DND-41 (cell line): ENCODE data around the gene PDXDC1.
"Not testable (repeated sequence)": the region's sequence is repeated elsewhere in the genome, so short reads cannot be mapped to it uniquely, and the experiment has no call there.

Experiments
- ATAC-seq: fragments of 200-7000 bp; cut with Tn5 transposase; 3 replicates; pipeline ENCODE4 v1.9.1; 2021; ENCODE audit warnings: low read depth; ENCODE audit not compliant: insufficient read depth
- DNase-seq: peaks from one replicate; pipeline ENCODE4 v3.0.0-alpha.2; 2020
- H2AFZ ChIP-seq: 2 replicates; pipeline ENCODE4 v1.6.0; 2012; ENCODE audit warnings: low read depth, low read length
- H3K27ac ChIP-seq: 2 replicates; pipeline ENCODE4 v1.5.1; 2012; ENCODE audit warnings: low read length, inconsistent platforms
- H3K27me3 ChIP-seq: fragments of 200-600 bp; sonication (generic); 2 replicates; pipeline ENCODE4 v1.6.0; 2012; ENCODE audit warnings: low read length, mild to moderate bottlenecking, inconsistent platforms; ENCODE audit not compliant: insufficient read depth, poor library complexity
- H3K36me3 ChIP-seq: 2 replicates; pipeline ENCODE4 v1.5.1; 2012; ENCODE audit warnings: low read length, inconsistent platforms; ENCODE audit not compliant: insufficient read depth
- H3K4me1 ChIP-seq: 2 replicates; pipeline ENCODE4 v1.5.1; 2012; ENCODE audit warnings: mild to moderate bottlenecking, low read length; ENCODE audit not compliant: insufficient read depth
- H3K4me2 ChIP-seq: 2 replicates; pipeline ENCODE4 v1.6.0; 2012; ENCODE audit warnings: mild to moderate bottlenecking, moderate library complexity, low read length, inconsistent platforms; ENCODE audit not compliant: insufficient read depth
- H3K4me3 ChIP-seq, 2 experiments: fragments of 200-600 bp in 1 of 2; shearing (Covaris generic) in 1 of 2; 2 replicates each; pipeline ENCODE4 v1.5.1; 2012 to 2016; ENCODE audit warnings: inconsistent platforms in 2 of 2, low read length in 2 of 2, mild to moderate bottlenecking in 2 of 2, low read depth in 1 of 2, moderate library complexity in 1 of 2
- H3K79me2 ChIP-seq: 2 replicates; pipeline ENCODE4 v1.6.0; 2012; ENCODE audit warnings: low read length, inconsistent platforms; ENCODE audit not compliant: insufficient read depth
- H3K9ac ChIP-seq: 2 replicates; pipeline ENCODE4 v1.6.0; 2012; ENCODE audit warnings: low read depth, mild to moderate bottlenecking, inconsistent platforms, low read length, moderate library complexity
- H3K9me3 ChIP-seq: 2 replicates; pipeline ENCODE4 v1.5.1; 2012; ENCODE audit warnings: low read length, moderate library complexity, mild to moderate bottlenecking, inconsistent platforms; ENCODE audit not compliant: insufficient read depth, severe bottlenecking
- H4K20me1 ChIP-seq: 2 replicates; pipeline ENCODE4 v1.6.0; 2012; ENCODE audit warnings: low read length; ENCODE audit not compliant: insufficient read depth

The PDXDC1 gene

GRCh38 chr16:15144092-15144631, 169.3 kb downstream of the PDXDC1 start:
- H3K9ac ChIP-seq, H3K4me2 ChIP-seq, H3K27ac ChIP-seq, H3K27me3 ChIP-seq, H2AFZ ChIP-seq, H3K36me3 ChIP-seq, DNase-seq, ATAC-seq, H3K4me1 ChIP-seq, H3K4me3 ChIP-seq, H3K9me3 ChIP-seq: not testable (repeated sequence)
- H4K20me1 ChIP-seq, result peaks cover 39% of the 10 kb centered on the region
- peaks cover 39% of the 10 kb centered on the region for H3K79me2 ChIP-seq

- peaks cover 42% of the 10 kb centered on the region for H3K79me2 ChIP-seq
- not testable (repeated sequence) for H3K27ac ChIP-seq, H3K4me2 ChIP-seq, H2AFZ ChIP-seq, H3K4me3 ChIP-seq, H3K9ac ChIP-seq, H3K27me3 ChIP-seq, H3K9me3 ChIP-seq, H3K36me3 ChIP-seq, DNase-seq, H3K4me1 ChIP-seq, ATAC-seq
- peaks cover 41% of the 10 kb centered on the region for H4K20me1 ChIP-seq
These were observed 170.1 kb downstream of the PDXDC1 start for GRCh38 chr16:15144781-15145417.

- H3K79me2 ChIP-seq, result peaks cover 38% of the 10 kb centered on the region
These were observed 170.8 kb downstream of the PDXDC1 start for GRCh38 chr16:15145418-15146263.

GRCh38 chr16:15146264-15146662, 171.4 kb downstream of the PDXDC1 start:
- not testable (repeated sequence) for H3K4me3 ChIP-seq, DNase-seq, H3K36me3 ChIP-seq, ATAC-seq, H3K4me1 ChIP-seq, H3K4me2 ChIP-seq, H3K27me3 ChIP-seq, H3K9me3 ChIP-seq, H3K9ac ChIP-seq, H2AFZ ChIP-seq, H3K27ac ChIP-seq
- peaks cover 36% of the 10 kb centered on the region for H4K20me1 ChIP-seq
- peaks cover 33% of the 10 kb centered on the region for H3K79me2 ChIP-seq

More at GRCh38 chr16:15145418-15146263, 170.8 kb downstream of the PDXDC1 start:
- not testable (repeated sequence) for H3K27me3 ChIP-seq, H3K27ac ChIP-seq, DNase-seq, H3K9me3 ChIP-seq, H3K36me3 ChIP-seq, H3K4me1 ChIP-seq, H3K4me3 ChIP-seq, ATAC-seq, H3K4me2 ChIP-seq, H2AFZ ChIP-seq, H3K9ac ChIP-seq
- H4K20me1 ChIP-seq, result peaks cover 38% of the 10 kb centered on the region

GRCh38 chr16:15148831-15149230, 174.0 kb downstream of the PDXDC1 start:
- not testable (repeated sequence) for H3K4me1 ChIP-seq, H3K36me3 ChIP-seq, DNase-seq, H3K9me3 ChIP-seq, H3K27ac ChIP-seq, H3K4me2 ChIP-seq, H2AFZ ChIP-seq, H3K27me3 ChIP-seq, H3K4me3 ChIP-seq, ATAC-seq, H3K9ac ChIP-seq
- peaks cover 31% of the 10 kb centered on the region for H4K20me1 ChIP-seq
- peaks cover 33% of the 10 kb centered on the region for H3K79me2 ChIP-seq

- H3K27ac ChIP-seq, H3K27me3 ChIP-seq, H3K4me3 ChIP-seq, H3K4me2 ChIP-seq, ATAC-seq, H3K4me1 ChIP-seq, H3K36me3 ChIP-seq, H3K9me3 ChIP-seq, DNase-seq, H2AFZ ChIP-seq, H3K9ac ChIP-seq: not testable (repeated sequence)
- H3K79me2 ChIP-seq, result peaks cover 31% of the 10 kb centered on the region
- H4K20me1 ChIP-seq, result peaks cover 29% of the 10 kb centered on the region
These were observed 174.4 kb downstream of the PDXDC1 start for GRCh38 chr16:15149260-15149659.

- not testable (repeated sequence) for H3K4me1 ChIP-seq, H3K27ac ChIP-seq, H3K9me3 ChIP-seq, ATAC-seq, H3K27me3 ChIP-seq, H4K20me1 ChIP-seq, H3K36me3 ChIP-seq, H2AFZ ChIP-seq
- H3K9ac ChIP-seq, result peak overlapping the region; percentile 54
- H3K4me3 ChIP-seq, result peak overlapping the region; percentile 33 to 57; a peak in 3 of 4 replicates
- DNase-seq, result peak; percentile 47
- H3K79me2 ChIP-seq, result peaks cover 10% of the 10 kb centered on the region; the same call in 1 of the 2 replicates
- peak overlapping the region; percentile 55 for H3K4me2 ChIP-seq
These were observed 179.2 kb downstream of the PDXDC1 start for GRCh38 chr16:15154005-15154404.
